ENCODE measurements around the gene SV2B.
"Not testable (repeated sequence)": the region's sequence is repeated elsewhere in the genome, so short reads cannot be mapped to it uniquely, and the experiment has no call there.

SV2B gene

GRCh38 chr15:91099995-91100813 is at the start of gene SV2B:
TSS of gene SV2B (plus strand) at chr15:91100257. CDS start at chr15:91226264, 126,007 bp downstream.
- DNase-seq: peak; percentile 48

GRCh38 chr15:91051248-91051647 is 48.8 kb upstream of the SV2B start:
- DNase-seq: no peak

GRCh38 chr15:91054816-91055215 is 45.2 kb upstream of the SV2B start:
- no peak for DNase-seq

- DNase-seq: peak; percentile 27
Observed at GRCh38 chr15:91055548-91056331, 44.3 kb upstream of the SV2B start.

- DNase-seq: no peak
Observed at GRCh38 chr15:91061230-91061629, 38.8 kb upstream of the SV2B start.

- no peak for DNase-seq
Observed at GRCh38 chr15:91061997-91062396, 38.1 kb upstream of the SV2B start.

GRCh38 chr15:91065505-91065904 is 34.6 kb upstream of the SV2B start:
- no peak for DNase-seq

GRCh38 chr15:91067036-91067435 is 33.0 kb upstream of the SV2B start:
- DNase-seq: no peak

- DNase-seq: no peak
Observed at GRCh38 chr15:91068436-91068835, 31.6 kb upstream of the SV2B start.

GRCh38 chr15:91068966-91069365 is 31.1 kb upstream of the SV2B start:
- no peak for DNase-seq

GRCh38 chr15:91070872-91071271 is 29.2 kb upstream of the SV2B start:
- no peak for DNase-seq

GRCh38 chr15:91072161-91072560 is 27.9 kb upstream of the SV2B start:
- DNase-seq: no peak

- DNase-seq: no peak
Observed at GRCh38 chr15:91073077-91073476, 27.0 kb upstream of the SV2B start.

GRCh38 chr15:91073768-91074167 is 26.3 kb upstream of the SV2B start:
- DNase-seq: no peak

- DNase-seq: no peak
Observed at GRCh38 chr15:91075739-91076138, 24.3 kb upstream of the SV2B start.

- DNase-seq: no peak
Observed at GRCh38 chr15:91077029-91077428, 23.0 kb upstream of the SV2B start.

- DNase-seq: not testable (repeated sequence)
Observed at GRCh38 chr15:91093866-91094265, 6.2 kb upstream of the SV2B start.

- no peak for DNase-seq
Observed at GRCh38 chr15:91098451-91098850, 1.6 kb upstream of the SV2B start.

- peak; percentile 48 for DNase-seq
Observed at GRCh38 chr15:91099616-91099994, 452 bp upstream of the SV2B start.

GRCh38 chr15:91100814-91101607 is 954 bp downstream of the SV2B start:
- peak; percentile 7 for DNase-seq

GRCh38 chr15:91101608-91101920 is 1.5 kb downstream of the SV2B start:
- DNase-seq: no peak

GRCh38 chr15:91102546-91103330 is 2.7 kb downstream of the SV2B start:
- no peak for DNase-seq

GRCh38 chr15:91104111-91104510 is 4.1 kb downstream of the SV2B start:
- DNase-seq: no peak
